ENCODE data around the gene ACY1. TPM values are rescaled to one million over a fixed set of nuclear protein-coding genes. Genes with fewer than 3 reads are reported as not detected.

ACY1 gene
- total RNA-seq, 1 experiment from 2014 or later: 50.3 TPM

- ChIA-PET CTCF (no interaction called here), POLR2A (no interaction called here)
- in situ Hi-C loops (cut with HindIII; ENCODE audit: low pct_unique_long_range_greater_than_20kb, low sequenced_read_pairs): no loop called here
- no peaks in the 10 kb centered on the region for H3K27me3 ChIP-seq (ENCODE audit: control insufficient read depth, insufficient read depth, low read length)
- intact Hi-C loops (cut with micrococcal nuclease; ENCODE audit: unreplicated experiment): no loop called here
- no peak overlapping the region for H3K4me3 ChIP-seq (ENCODE audit: low read depth in 2 of 2, low read length in 2 of 2)
- no peaks in the 10 kb centered on the region for H3K9me3 ChIP-seq (ENCODE audit: control insufficient read depth, insufficient read depth, low read depth, low read length)
- H3K27ac ChIP-seq (ENCODE audit: low read length): no peak overlapping the region
- H3K4me1 ChIP-seq (ENCODE audit: control insufficient read depth, insufficient read depth, low read length): peaks cover 18% of the 10 kb centered on the region
- no TSS peak for BruUV-seq (replicated peaks)
- ATAC-seq: no peak
- H3K36me3 ChIP-seq (ENCODE audit: control insufficient read depth, insufficient read depth, low read length): peaks cover 13% of the 10 kb centered on the region
- no peak for TF ChIP-seq TCF7L2 (IDR thresholded peaks at IDR 0.05; ENCODE audit: low read depth, low read length)
- TF ChIP-seq REST (IDR thresholded peaks at IDR 0.05; ENCODE audit: insufficient read depth in 1 of 2, low read depth in 2 of 2, low read length in 1 of 2): no peak
- TF ChIP-seq POLR2AphosphoS5 (IDR thresholded peaks at IDR 0.05; ENCODE audit: low read depth, low read length): no peak
- no peak for TF ChIP-seq CTCF (IDR thresholded peaks at IDR 0.05)
- no peak for TF ChIP-seq SIN3A (IDR thresholded peaks at IDR 0.05; ENCODE audit: borderline replicate concordance, insufficient read depth, low read depth, low read length)
- DNase-seq (ENCODE audit: low read depth, low spot score): no peak
These were observed 14.7 kb downstream of the ACY1 start for GRCh38 chr3:51997935-51998596.

- BruUV-seq (replicated peaks): no TSS peak
- Histone ChIP-seq H3K27ac (ENCODE audit: low read length) (no peak overlapping the region), H3K27me3 (ENCODE audit: control insufficient read depth, insufficient read depth, low read length) (no peaks in the 10 kb centered on the region), H3K9me3 (ENCODE audit: control insufficient read depth, insufficient read depth, low read depth, low read length) (no peaks in the 10 kb centered on the region), H3K4me1 (ENCODE audit: control insufficient read depth, insufficient read depth, low read length) (peaks cover 14% of the 10 kb centered on the region), H3K4me3 (ENCODE audit: low read depth in 2 of 2, low read length in 2 of 2) (no peak overlapping the region), H3K36me3 (ENCODE audit: control insufficient read depth, insufficient read depth, low read length) (peaks cover 13% of the 10 kb centered on the region)
- ATAC-seq (no peak), DNase-seq (ENCODE audit: low read depth, low spot score) (no peak)
- in situ Hi-C loops (cut with HindIII; ENCODE audit: low pct_unique_long_range_greater_than_20kb, low sequenced_read_pairs): no loop called here
- TF ChIP-seq CTCF (IDR thresholded peaks at IDR 0.05): no peak
- TF ChIP-seq TCF7L2 (IDR thresholded peaks at IDR 0.05; ENCODE audit: low read depth, low read length): no peak
- no peak for TF ChIP-seq POLR2AphosphoS5 (IDR thresholded peaks at IDR 0.05; ENCODE audit: low read depth, low read length)
- no peak for TF ChIP-seq SIN3A (IDR thresholded peaks at IDR 0.05; ENCODE audit: borderline replicate concordance, insufficient read depth, low read depth, low read length)
- TF ChIP-seq REST (IDR thresholded peaks at IDR 0.05; ENCODE audit: insufficient read depth in 1 of 2, low read depth in 2 of 2, low read length in 1 of 2): no peak
- intact Hi-C loops (cut with micrococcal nuclease; ENCODE audit: unreplicated experiment): no loop called here
- CTCF ChIA-PET: no interaction called here
- POLR2A ChIA-PET: no interaction called here
These were observed 15.4 kb downstream of the ACY1 start for GRCh38 chr3:51998774-51999173.

Data from Panc1 (cell line).